Loucy (cell line): ENCODE measurements around the gene MYL10.

Experiments used
- H2AFZ ChIP-seq: fragments of 200-600 bp; sonication (generic); 2 replicates; pipeline ENCODE4 v1.6.0; 2016; ENCODE audit warnings: antibody characterized with exemption, mild to moderate bottlenecking, low read length, moderate library complexity
- H3F3A ChIP-seq: fragments of 200-600 bp; 2 replicates; pipeline ENCODE4 v1.6.0; 2016; ENCODE audit warnings: antibody characterized with exemption, low read depth, mild to moderate bottlenecking
- H3K27me3 ChIP-seq: fragments of 200-600 bp; sonication (generic); 2 replicates; pipeline ENCODE4 v1.6.1; 2014; ENCODE audit warnings: low read length, mild to moderate bottlenecking; ENCODE audit not compliant: insufficient read depth, poor library complexity, severe bottlenecking
- H3K36me3 ChIP-seq: fragments of 200-600 bp; sonication (generic); 2 replicates; pipeline ENCODE4 v1.6.1; 2016; ENCODE audit warnings: low read length; ENCODE audit not compliant: insufficient read depth
- H3K4me1 ChIP-seq: fragments of 200-600 bp; sonication (generic); 2 replicates; pipeline ENCODE4 v1.5.1; 2014; ENCODE audit warnings: low read length, mild to moderate bottlenecking; ENCODE audit not compliant: insufficient read depth, poor library complexity, severe bottlenecking
- H3K4me2 ChIP-seq: fragments of 200-600 bp; sonication (generic); 2 replicates; pipeline ENCODE4 v1.6.0; 2014; ENCODE audit warnings: antibody characterized with exemption, low read length, low read depth, mild to moderate bottlenecking; ENCODE audit not compliant: poor library complexity, severe bottlenecking
- H3K4me3 ChIP-seq: fragments of 200-600 bp; sonication (generic); 2 replicates; pipeline ENCODE4 v1.5.1; 2014; ENCODE audit warnings: low read length, mild to moderate bottlenecking, mixed read lengths; ENCODE audit not compliant: poor library complexity, severe bottlenecking
- H3K79me2 ChIP-seq: fragments of 200-600 bp; sonication (generic); 2 replicates; pipeline ENCODE4 v1.6.1; 2014; ENCODE audit warnings: low read length; ENCODE audit not compliant: insufficient read depth
- H3K9ac ChIP-seq: fragments of 200-600 bp; sonication (generic); 2 replicates; pipeline ENCODE4 v1.6.0; 2014; ENCODE audit warnings: mild to moderate bottlenecking, low read depth, low read length, moderate library complexity; ENCODE audit not compliant: poor library complexity, severe bottlenecking
- H3K9me2 ChIP-seq: fragments of 200-600 bp; sonication (generic); replicated peaks from 2 replicates; pipeline ENCODE4 v1.6.1; 2016; ENCODE audit warnings: low read depth, low read length, mixed read lengths
- H3K9me3 ChIP-seq: fragments of 200-600 bp; sonication (generic); 2 replicates; pipeline ENCODE4 v1.6.1; 2014; ENCODE audit warnings: mild to moderate bottlenecking, antibody characterized with exemption, low read length, low read depth; ENCODE audit not compliant: insufficient read depth
- H4K20me1 ChIP-seq: fragments of 200-600 bp; sonication (generic); 2 replicates; pipeline ENCODE4 v1.6.0; 2014; ENCODE audit warnings: antibody characterized with exemption, low read length, mild to moderate bottlenecking; ENCODE audit not compliant: insufficient read depth, poor library complexity, severe bottlenecking
- EZH2phosphoT487 ChIP-seq: fragments of 200-600 bp; IDR thresholded peaks from 2 replicates; pipeline ENCODE4 v1.6.1; 2018; ENCODE audit warnings: antibody characterized with exemption, mild to moderate bottlenecking, moderate library complexity, borderline replicate concordance
- TF ChIP-seq, protein P1 (sequence below): fragments of 200-600 bp; sonication (generic); conservative IDR thresholded peaks from 2 replicates; pipeline ENCODE4 v1.5.1; 2014; ENCODE audit warnings: mild to moderate bottlenecking, antibody characterized with exemption, low read length

Gene MYL10

DNA sequence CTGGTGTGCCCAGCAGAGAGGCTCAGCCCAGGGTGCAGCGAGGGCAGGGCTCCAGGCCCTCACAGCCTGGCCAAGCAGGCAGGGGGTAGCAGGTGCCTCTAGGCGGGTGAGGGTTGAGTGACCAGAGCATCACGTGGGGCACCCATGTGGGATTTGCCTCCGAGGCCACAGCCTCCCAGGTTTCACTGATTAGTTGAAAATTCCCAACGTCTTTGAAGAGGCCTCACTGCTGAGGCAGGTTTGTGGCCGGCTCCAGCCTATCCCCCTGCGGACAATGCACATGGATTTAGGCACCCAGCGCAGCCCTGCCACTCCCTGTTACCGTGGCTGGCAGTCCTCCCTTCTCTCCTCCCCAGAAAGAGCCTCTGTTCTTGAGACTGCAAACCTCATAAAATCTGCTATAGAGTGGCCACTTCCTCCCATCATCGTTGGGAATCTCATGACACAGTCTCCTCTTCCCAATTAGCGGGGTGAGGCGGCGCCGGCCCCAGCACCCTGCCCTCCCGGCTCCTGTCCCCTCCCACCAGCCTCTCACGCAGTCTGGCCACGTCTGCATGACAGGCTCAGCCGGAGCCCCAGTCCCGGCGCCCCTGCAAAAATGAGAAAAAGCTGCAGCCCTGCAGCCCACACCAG lies 10.8 kb downstream of the MYL10 start:
- H2AFZ ChIP-seq: no peak overlapping the region
- H3K36me3 ChIP-seq: no peaks in the 10 kb centered on the region
- H3K9me2 ChIP-seq: no peaks in the 10 kb centered on the region
- no peak overlapping the region for H3K9ac ChIP-seq
- TF ChIP-seq, protein P1, sequence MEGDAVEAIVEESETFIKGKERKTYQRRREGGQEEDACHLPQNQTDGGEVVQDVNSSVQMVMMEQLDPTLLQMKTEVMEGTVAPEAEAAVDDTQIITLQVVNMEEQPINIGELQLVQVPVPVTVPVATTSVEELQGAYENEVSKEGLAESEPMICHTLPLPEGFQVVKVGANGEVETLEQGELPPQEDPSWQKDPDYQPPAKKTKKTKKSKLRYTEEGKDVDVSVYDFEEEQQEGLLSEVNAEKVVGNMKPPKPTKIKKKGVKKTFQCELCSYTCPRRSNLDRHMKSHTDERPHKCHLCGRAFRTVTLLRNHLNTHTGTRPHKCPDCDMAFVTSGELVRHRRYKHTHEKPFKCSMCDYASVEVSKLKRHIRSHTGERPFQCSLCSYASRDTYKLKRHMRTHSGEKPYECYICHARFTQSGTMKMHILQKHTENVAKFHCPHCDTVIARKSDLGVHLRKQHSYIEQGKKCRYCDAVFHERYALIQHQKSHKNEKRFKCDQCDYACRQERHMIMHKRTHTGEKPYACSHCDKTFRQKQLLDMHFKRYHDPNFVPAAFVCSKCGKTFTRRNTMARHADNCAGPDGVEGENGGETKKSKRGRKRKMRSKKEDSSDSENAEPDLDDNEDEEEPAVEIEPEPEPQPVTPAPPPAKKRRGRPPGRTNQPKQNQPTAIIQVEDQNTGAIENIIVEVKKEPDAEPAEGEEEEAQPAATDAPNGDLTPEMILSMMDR: no peak
- no peak for TF ChIP-seq EZH2phosphoT487
- no peaks in the 10 kb centered on the region for H3K27me3 ChIP-seq
- no peaks in the 10 kb centered on the region for H3K4me1 ChIP-seq
- H3K4me2 ChIP-seq: no peak overlapping the region
- no peaks in the 10 kb centered on the region for H4K20me1 ChIP-seq
- no peak overlapping the region for H3K4me3 ChIP-seq
- H3K9me3 ChIP-seq: no peaks in the 10 kb centered on the region
- no peaks in the 10 kb centered on the region for H3K79me2 ChIP-seq
- H3F3A ChIP-seq: no peaks in the 10 kb centered on the region

DNA sequence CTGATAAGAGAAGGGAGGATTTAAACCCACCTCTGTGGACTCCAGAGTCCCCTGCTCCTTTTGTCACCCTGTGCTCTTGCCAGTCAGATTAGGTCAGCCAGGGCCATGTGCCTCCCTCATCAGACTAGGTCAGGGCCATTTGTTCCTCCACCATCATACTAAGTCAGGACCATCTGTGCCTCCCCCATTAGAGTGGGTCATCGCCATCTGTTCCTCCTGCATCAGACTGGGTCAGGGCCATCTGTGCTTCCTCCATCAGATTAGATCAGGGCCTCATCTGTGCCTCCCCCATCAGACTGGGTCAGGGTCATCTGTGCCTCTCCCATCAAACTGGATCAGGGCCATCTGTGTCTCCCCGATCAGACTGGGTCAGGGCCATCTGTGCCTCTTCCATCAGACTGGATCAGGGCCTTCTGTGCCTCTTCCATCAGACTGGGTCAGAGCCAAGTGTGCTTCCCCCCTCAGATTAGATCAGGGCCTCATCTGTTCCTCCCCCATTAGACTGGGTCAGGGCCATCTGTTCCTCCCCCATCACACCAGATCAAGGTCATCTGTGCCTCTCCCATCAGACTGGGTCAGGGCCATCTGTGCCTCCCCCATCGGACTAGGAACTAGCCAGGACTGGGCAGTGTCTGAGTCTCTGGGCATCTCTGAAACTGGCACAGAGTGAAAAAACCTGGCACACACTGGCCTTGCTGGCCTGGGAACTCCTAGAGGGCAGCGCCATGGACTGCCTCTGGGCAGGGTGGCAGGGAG lies 11.5 kb downstream of the MYL10 start:
- no peaks in the 10 kb centered on the region for H3K27me3 ChIP-seq
- no peaks in the 10 kb centered on the region for H4K20me1 ChIP-seq
- H3K4me1 ChIP-seq: no peaks in the 10 kb centered on the region
- TF ChIP-seq, protein P1: no peak
- TF ChIP-seq EZH2phosphoT487: no peak
- no peaks in the 10 kb centered on the region for H3K79me2 ChIP-seq
- no peaks in the 10 kb centered on the region for H3K9me3 ChIP-seq
- no peak overlapping the region for H3K4me3 ChIP-seq
- H3K9ac ChIP-seq: no peak overlapping the region
- H2AFZ ChIP-seq: no peak overlapping the region
- H3K36me3 ChIP-seq: no peaks in the 10 kb centered on the region
- no peaks in the 10 kb centered on the region for H3K9me2 ChIP-seq
- H3K4me2 ChIP-seq: no peak overlapping the region
- no peaks in the 10 kb centered on the region for H3F3A ChIP-seq

DNA sequence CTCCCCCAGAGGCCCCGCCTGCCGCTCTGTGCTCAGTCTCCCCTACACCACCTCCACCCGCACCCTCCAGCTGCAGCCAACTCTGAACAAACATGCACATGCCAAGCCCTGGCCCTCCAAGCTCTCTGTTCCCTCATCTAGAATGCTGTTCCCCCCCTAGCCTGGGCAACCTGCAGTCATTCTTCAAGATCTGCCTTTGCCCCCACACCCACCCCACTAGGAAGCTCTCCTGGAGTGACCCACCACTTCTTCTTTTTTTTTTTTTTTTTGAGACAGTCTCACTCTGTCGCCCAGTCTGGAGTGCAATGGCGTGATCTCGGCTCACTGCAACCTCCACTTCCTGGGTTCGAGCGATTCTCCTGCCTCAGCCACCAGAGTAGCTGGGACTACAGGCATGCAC lies 13.7 kb downstream of the MYL10 start:
- no peak overlapping the region for H3K4me2 ChIP-seq
- no peak overlapping the region for H2AFZ ChIP-seq
- H3K27me3 ChIP-seq: no peaks in the 10 kb centered on the region
- no peaks in the 10 kb centered on the region for H3F3A ChIP-seq
- H3K9ac ChIP-seq: no peak overlapping the region
- H3K9me3 ChIP-seq: no peaks in the 10 kb centered on the region
- H3K4me3 ChIP-seq: no peak overlapping the region
- no peaks in the 10 kb centered on the region for H3K4me1 ChIP-seq
- H3K79me2 ChIP-seq: no peaks in the 10 kb centered on the region
- no peaks in the 10 kb centered on the region for H3K9me2 ChIP-seq
- no peaks in the 10 kb centered on the region for H3K36me3 ChIP-seq
- no peaks in the 10 kb centered on the region for H4K20me1 ChIP-seq
- TF ChIP-seq, protein P1: no peak
- TF ChIP-seq EZH2phosphoT487: no peak
